MM.1S (cell line): ENCODE results near the gene HINFP.

Experiments used
- EZH2 ChIP-seq: fragments of 300-600 bp; sonication (generic); optimal IDR thresholded peaks from 2 replicates; pipeline ENCODE3; 2017; ENCODE audit warnings: low read depth, mild to moderate bottlenecking, antibody characterized with exemption, low read length, mixed read lengths
- EZH2phosphoT487 ChIP-seq: fragments of 300-600 bp; sonication (generic); IDR thresholded peaks from 2 replicates; pipeline ENCODE4 v1.6.1; 2018; ENCODE audit warnings: antibody characterized with exemption, low read length
- TF ChIP-seq, protein P1 (sequence below): fragments of 300-600 bp; sonication (generic); IDR thresholded peaks from 2 replicates; pipeline ENCODE4 v1.5.1; 2016; ENCODE audit warnings: antibody characterized with exemption, low read length, mixed read lengths

DNA sequence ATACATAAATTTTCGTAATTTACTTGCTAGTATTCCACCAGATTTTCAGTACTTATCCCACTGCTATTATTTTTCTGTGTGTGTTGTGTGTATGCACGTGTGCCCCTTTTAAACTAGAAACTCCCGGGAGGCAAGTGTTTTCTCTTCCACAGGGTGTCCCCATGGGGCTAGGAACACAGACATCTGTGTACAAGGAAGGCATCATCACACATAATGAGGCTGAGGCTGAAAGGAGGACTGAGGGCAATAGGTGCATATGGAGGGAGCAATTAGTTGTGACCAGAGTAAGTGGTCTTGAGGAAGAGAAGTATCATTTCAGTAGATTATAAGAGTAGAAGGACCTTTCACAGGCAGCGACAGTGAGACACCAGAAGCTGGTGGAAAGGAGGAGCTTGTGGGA lies 17.6 kb upstream of the HINFP start:
- TF ChIP-seq, protein P1, sequence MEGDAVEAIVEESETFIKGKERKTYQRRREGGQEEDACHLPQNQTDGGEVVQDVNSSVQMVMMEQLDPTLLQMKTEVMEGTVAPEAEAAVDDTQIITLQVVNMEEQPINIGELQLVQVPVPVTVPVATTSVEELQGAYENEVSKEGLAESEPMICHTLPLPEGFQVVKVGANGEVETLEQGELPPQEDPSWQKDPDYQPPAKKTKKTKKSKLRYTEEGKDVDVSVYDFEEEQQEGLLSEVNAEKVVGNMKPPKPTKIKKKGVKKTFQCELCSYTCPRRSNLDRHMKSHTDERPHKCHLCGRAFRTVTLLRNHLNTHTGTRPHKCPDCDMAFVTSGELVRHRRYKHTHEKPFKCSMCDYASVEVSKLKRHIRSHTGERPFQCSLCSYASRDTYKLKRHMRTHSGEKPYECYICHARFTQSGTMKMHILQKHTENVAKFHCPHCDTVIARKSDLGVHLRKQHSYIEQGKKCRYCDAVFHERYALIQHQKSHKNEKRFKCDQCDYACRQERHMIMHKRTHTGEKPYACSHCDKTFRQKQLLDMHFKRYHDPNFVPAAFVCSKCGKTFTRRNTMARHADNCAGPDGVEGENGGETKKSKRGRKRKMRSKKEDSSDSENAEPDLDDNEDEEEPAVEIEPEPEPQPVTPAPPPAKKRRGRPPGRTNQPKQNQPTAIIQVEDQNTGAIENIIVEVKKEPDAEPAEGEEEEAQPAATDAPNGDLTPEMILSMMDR: no peak
- TF ChIP-seq EZH2: no peak
- no peak for TF ChIP-seq EZH2phosphoT487
